Type B pancreatic cell (in vitro differentiated cells): ENCODE results near the gene ANKS1B. TPM values are rescaled to one million over a fixed set of nuclear protein-coding genes. Genes with fewer than 3 reads are reported as not detected.

Experiments used
- DNase-seq: peaks from one replicate; pipeline ENCODE4 v3.0.0; 2021; ENCODE audit warnings: mixed read lengths; ENCODE audit not compliant: unreplicated experiment; ENCODE audit errors: extremely low spot score
- H3K27ac Mint-ChIP-seq: 2 replicates; pipeline ENCODE4 v1.8.0; 2021; ENCODE audit warnings: mild to moderate bottlenecking, mixed read lengths
- H3K27me3 Mint-ChIP-seq: 2 replicates; pipeline ENCODE4 v1.8.0; 2021; ENCODE audit warnings: mixed read lengths
- H3K36me3 Mint-ChIP-seq: 2 replicates; pipeline ENCODE4 v1.8.0; 2021; ENCODE audit warnings: mixed read lengths
- H3K4me1 Mint-ChIP-seq: one replicate; pipeline ENCODE4 v1.8.0; 2021; ENCODE audit warnings: mixed read lengths; ENCODE audit not compliant: unreplicated experiment
- H3K4me3 Mint-ChIP-seq: 2 replicates; pipeline ENCODE4 v1.8.0; 2021; ENCODE audit warnings: mild to moderate bottlenecking, mixed read lengths
- H3K9me3 Mint-ChIP-seq: 2 replicates; pipeline ENCODE4 v1.8.0; 2021; ENCODE audit warnings: mixed read lengths
- total RNA-seq: library from RNA; stranded (reverse); gene quantifications from 2 replicates; pipeline ENCODE4 v1.2.1, GENCODE V29; 2021; ENCODE audit warnings: low replicate concordance
- TF ChIP-seq, protein P1 (sequence below): fragments of 200-600 bp; sonication (generic); conservative IDR thresholded peaks from 2 replicates; pipeline ENCODE4 v1.5.0; 2021; ENCODE audit warnings: antibody characterized with exemption, mild to moderate bottlenecking

Gene ANKS1B
- total RNA-seq, 1 donor from 2014 or later, result 4.7 TPM

DNA sequence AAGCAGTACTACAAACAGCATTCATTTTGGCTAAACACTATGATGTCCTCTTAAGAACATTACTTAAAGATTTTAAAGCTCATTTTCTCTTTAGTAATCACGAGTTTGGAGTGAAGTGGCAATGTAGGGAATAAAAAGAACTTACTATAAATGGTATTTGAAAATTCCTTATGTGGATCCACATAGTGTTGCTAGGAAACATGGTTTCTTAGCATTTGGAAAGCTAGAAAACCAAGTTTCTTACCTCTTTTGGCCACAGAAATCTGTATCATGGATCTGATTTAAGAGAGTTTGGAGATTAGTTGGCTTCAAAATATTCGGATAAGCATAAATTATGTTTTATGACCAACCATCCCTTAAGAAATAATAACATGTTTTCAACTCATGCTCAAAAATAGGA, 674.9 kb downstream of the ANKS1B start:
- no peak for DNase-seq
- H3K36me3 Mint-ChIP-seq, result no peaks in the 10 kb centered on the region
- H3K27ac Mint-ChIP-seq, result no peak overlapping the region
- H3K27me3 Mint-ChIP-seq, result no peaks in the 10 kb centered on the region
- H3K9me3 Mint-ChIP-seq, result no peaks in the 10 kb centered on the region
- H3K4me3 Mint-ChIP-seq, result no peak overlapping the region
- TF ChIP-seq, protein P1, sequence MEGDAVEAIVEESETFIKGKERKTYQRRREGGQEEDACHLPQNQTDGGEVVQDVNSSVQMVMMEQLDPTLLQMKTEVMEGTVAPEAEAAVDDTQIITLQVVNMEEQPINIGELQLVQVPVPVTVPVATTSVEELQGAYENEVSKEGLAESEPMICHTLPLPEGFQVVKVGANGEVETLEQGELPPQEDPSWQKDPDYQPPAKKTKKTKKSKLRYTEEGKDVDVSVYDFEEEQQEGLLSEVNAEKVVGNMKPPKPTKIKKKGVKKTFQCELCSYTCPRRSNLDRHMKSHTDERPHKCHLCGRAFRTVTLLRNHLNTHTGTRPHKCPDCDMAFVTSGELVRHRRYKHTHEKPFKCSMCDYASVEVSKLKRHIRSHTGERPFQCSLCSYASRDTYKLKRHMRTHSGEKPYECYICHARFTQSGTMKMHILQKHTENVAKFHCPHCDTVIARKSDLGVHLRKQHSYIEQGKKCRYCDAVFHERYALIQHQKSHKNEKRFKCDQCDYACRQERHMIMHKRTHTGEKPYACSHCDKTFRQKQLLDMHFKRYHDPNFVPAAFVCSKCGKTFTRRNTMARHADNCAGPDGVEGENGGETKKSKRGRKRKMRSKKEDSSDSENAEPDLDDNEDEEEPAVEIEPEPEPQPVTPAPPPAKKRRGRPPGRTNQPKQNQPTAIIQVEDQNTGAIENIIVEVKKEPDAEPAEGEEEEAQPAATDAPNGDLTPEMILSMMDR, result no peak
- H3K4me1 Mint-ChIP-seq, result no peaks in the 10 kb centered on the region

DNA sequence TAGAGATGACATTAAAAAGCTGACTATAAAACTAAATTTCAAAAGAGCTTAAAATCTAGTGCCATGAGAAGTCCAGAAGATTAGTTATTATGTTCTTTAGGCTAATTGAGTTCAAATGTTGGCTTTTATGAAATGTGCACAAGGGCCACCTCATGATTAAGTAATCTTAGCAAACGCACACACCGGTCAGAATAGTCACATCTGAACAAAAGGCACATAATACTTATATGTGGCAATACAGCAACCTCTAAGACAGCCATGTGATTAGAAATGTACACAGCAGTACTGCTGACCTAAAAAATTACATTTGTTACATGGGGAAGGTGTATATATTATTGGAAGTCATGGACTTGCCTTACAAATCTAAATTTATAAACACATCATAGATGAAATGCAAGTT, 681.9 kb downstream of the ANKS1B start:
- no peaks in the 10 kb centered on the region for H3K9me3 Mint-ChIP-seq
- no peaks in the 10 kb centered on the region for H3K36me3 Mint-ChIP-seq
- no peak overlapping the region for H3K27ac Mint-ChIP-seq
- no peak for DNase-seq
- no peak overlapping the region for H3K4me3 Mint-ChIP-seq
- TF ChIP-seq, protein P1, result no peak
- H3K27me3 Mint-ChIP-seq, result no peaks in the 10 kb centered on the region
- H3K4me1 Mint-ChIP-seq, result no peaks in the 10 kb centered on the region

- peaks cover 3% of the 10 kb centered on the region for H3K9me3 Mint-ChIP-seq
- H3K27ac Mint-ChIP-seq, result no peak overlapping the region
- H3K36me3 Mint-ChIP-seq, result no peaks in the 10 kb centered on the region
- H3K4me3 Mint-ChIP-seq, result no peak overlapping the region
- DNase-seq, result no peak
- no peaks in the 10 kb centered on the region for H3K4me1 Mint-ChIP-seq
- H3K27me3 Mint-ChIP-seq, result no peaks in the 10 kb centered on the region
- TF ChIP-seq, protein P1, result no peak
Measured at GRCh38 chr12:99287136-99287535, 697.6 kb downstream of the ANKS1B start.

- H3K4me3 Mint-ChIP-seq, result no peak overlapping the region
- TF ChIP-seq, protein P1, result no peak
- no peaks in the 10 kb centered on the region for H3K4me1 Mint-ChIP-seq
Measured at GRCh38 chr12:99284161-99284560, 700.6 kb downstream of the ANKS1B start.

GRCh38 chr12:99282624-99283023, 702.1 kb downstream of the ANKS1B start:
- TF ChIP-seq, protein P1, result no peak
- Mint-ChIP-seq H3K27me3 (no peaks in the 10 kb centered on the region), H3K27ac (no peak overlapping the region), H3K4me3 (no peak overlapping the region), H3K4me1 (no peaks in the 10 kb centered on the region), H3K36me3 (no peaks in the 10 kb centered on the region), H3K9me3 (no peaks in the 10 kb centered on the region)
- DNase-seq, result no peak

More at GRCh38 chr12:99284161-99284560, 700.6 kb downstream of the ANKS1B start:
- H3K27me3 Mint-ChIP-seq, result no peaks in the 10 kb centered on the region
- no peaks in the 10 kb centered on the region for H3K9me3 Mint-ChIP-seq
- H3K36me3 Mint-ChIP-seq, result no peaks in the 10 kb centered on the region
- H3K27ac Mint-ChIP-seq, result no peak overlapping the region
- no peak for DNase-seq

GRCh38 chr12:99282086-99282485, 702.6 kb downstream of the ANKS1B start:
- Mint-ChIP-seq H3K36me3 (no peaks in the 10 kb centered on the region), H3K27ac (no peak overlapping the region)
- TF ChIP-seq, protein P1, result no peak

More at GRCh38 chr12:99282086-99282485, 702.6 kb downstream of the ANKS1B start:
- Mint-ChIP-seq H3K9me3 (peaks cover under 1% of the 10 kb centered on the region), H3K4me1 (no peaks in the 10 kb centered on the region), H3K4me3 (no peak overlapping the region), H3K27me3 (no peaks in the 10 kb centered on the region)
- no peak for DNase-seq
